ENCODE measurements around the gene CLDN7.

The CLDN7 gene

DNA sequence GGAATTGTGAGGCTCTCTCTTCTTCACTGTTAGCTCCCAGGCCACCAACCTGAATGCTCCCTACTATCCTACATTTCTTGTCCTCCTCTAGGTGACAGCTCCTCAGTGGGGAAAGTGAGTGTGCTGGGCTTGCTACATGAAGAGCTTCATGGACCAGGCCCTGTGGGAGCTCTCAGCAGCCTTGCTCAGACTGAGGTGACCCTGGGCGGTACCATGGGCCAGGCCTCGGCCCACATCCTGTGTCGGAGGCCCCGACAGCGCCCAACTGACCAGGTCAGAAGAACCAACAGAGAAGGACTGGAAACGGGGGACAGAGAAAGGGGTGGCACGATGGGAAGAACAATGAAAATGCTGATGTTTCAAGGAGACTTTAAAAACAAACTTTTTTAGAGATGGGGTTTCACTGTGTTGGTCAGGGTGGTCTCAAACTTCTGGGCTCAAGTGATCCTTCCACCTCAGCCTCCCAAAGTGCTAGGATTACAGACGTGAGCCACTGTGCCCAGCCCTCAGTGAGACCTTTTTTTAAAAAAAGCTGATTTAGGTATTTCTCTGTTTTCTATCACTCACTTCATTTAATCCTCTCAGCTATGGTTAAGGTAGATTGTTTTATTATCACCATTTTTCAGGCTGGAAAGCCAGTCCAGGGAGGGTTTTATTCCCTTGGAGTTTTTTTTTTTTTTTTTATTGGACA lies 5.4 kb downstream of the CLDN7 start:
- Histone ChIP-seq H3K4me2 (ENCODE audit: low read length) (no peak overlapping the region), H3K27ac (ENCODE audit: low read depth, low read length, poor library complexity, severe bottlenecking) (no peak overlapping the region), H3K9me3 (ENCODE audit: low read length) (no peaks in the 10 kb centered on the region), H4K20me1 (ENCODE audit: insufficient read depth, low read length) (no peaks in the 10 kb centered on the region), H3F3A (ENCODE audit: insufficient read depth, low read length) (no peaks in the 10 kb centered on the region), H3K9ac (ENCODE audit: low read length) (no peak overlapping the region), H3K4me3 (ENCODE audit: low read depth, low read length, poor library complexity, severe bottlenecking) (no peak overlapping the region), H3K9me2 (ENCODE audit: low read depth, low read length) (no peaks in the 10 kb centered on the region), H3K36me3 (ENCODE audit: insufficient read depth, low read length) (peaks cover 43% of the 10 kb centered on the region), H3K4me1 (ENCODE audit: insufficient read depth, low read length, severe bottlenecking) (peaks cover 20% of the 10 kb centered on the region), H3K27me3 (ENCODE audit: insufficient read depth, low read length) (peaks cover 2% of the 10 kb centered on the region; the same call in 1 of the 2 replicates), H2AFZ (ENCODE audit: low read length) (no peak overlapping the region), H3K79me2 (ENCODE audit: insufficient read depth, low read length) (no peaks in the 10 kb centered on the region)
- TF ChIP-seq, protein P1, sequence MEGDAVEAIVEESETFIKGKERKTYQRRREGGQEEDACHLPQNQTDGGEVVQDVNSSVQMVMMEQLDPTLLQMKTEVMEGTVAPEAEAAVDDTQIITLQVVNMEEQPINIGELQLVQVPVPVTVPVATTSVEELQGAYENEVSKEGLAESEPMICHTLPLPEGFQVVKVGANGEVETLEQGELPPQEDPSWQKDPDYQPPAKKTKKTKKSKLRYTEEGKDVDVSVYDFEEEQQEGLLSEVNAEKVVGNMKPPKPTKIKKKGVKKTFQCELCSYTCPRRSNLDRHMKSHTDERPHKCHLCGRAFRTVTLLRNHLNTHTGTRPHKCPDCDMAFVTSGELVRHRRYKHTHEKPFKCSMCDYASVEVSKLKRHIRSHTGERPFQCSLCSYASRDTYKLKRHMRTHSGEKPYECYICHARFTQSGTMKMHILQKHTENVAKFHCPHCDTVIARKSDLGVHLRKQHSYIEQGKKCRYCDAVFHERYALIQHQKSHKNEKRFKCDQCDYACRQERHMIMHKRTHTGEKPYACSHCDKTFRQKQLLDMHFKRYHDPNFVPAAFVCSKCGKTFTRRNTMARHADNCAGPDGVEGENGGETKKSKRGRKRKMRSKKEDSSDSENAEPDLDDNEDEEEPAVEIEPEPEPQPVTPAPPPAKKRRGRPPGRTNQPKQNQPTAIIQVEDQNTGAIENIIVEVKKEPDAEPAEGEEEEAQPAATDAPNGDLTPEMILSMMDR (IDR thresholded peaks at IDR 0.05; ENCODE audit: low read length), result no peak
- TF ChIP-seq EZH2 (IDR thresholded peaks at IDR 0.05; ENCODE audit: borderline replicate concordance, low read length), result no peak

DNA sequence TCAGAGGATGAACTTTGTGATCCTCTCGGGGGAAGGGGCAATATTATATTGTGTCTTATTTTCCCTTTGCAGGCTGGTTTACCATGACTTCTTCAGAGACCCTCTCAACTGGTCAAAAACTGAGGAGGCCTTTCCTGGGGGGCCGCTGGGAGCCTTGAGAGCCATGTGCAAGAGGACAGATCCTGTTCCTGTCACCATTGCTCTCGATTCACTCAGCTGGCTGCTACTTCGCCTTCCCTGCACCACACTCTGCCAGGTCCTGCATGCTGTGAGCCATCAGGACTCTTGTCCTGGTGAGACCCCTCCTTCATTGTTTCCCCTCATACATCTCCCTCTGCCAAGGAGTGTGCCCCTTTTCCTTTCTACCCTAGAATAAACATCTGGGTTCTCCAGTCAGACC lies 7.8 kb downstream of the CLDN7 start:
- no peaks in the 10 kb centered on the region for H3K27me3 ChIP-seq (ENCODE audit: insufficient read depth, low read length)
- no peaks in the 10 kb centered on the region for H3F3A ChIP-seq (ENCODE audit: insufficient read depth, low read length)
- no peak overlapping the region for H3K4me2 ChIP-seq (ENCODE audit: low read length)
- H2AFZ ChIP-seq (ENCODE audit: low read length), result no peak overlapping the region
- TF ChIP-seq EZH2 (IDR thresholded peaks at IDR 0.05; ENCODE audit: borderline replicate concordance, low read length), result no peak
- TF ChIP-seq, protein P1 (IDR thresholded peaks at IDR 0.05; ENCODE audit: low read length), result no peak
- no peak overlapping the region for H3K4me3 ChIP-seq (ENCODE audit: low read depth, low read length, poor library complexity, severe bottlenecking)
- H3K79me2 ChIP-seq (ENCODE audit: insufficient read depth, low read length), result peaks cover 19% of the 10 kb centered on the region
- peaks cover 21% of the 10 kb centered on the region for H3K4me1 ChIP-seq (ENCODE audit: insufficient read depth, low read length, severe bottlenecking)
- H3K27ac ChIP-seq (ENCODE audit: low read depth, low read length, poor library complexity, severe bottlenecking), result no peak overlapping the region
- no peaks in the 10 kb centered on the region for H3K9me2 ChIP-seq (ENCODE audit: low read depth, low read length)
- H4K20me1 ChIP-seq (ENCODE audit: insufficient read depth, low read length), result no peaks in the 10 kb centered on the region
- no peak overlapping the region for H3K9ac ChIP-seq (ENCODE audit: low read length)
- H3K36me3 ChIP-seq (ENCODE audit: insufficient read depth, low read length), result peaks cover 41% of the 10 kb centered on the region
- no peaks in the 10 kb centered on the region for H3K9me3 ChIP-seq (ENCODE audit: low read length)

DNA sequence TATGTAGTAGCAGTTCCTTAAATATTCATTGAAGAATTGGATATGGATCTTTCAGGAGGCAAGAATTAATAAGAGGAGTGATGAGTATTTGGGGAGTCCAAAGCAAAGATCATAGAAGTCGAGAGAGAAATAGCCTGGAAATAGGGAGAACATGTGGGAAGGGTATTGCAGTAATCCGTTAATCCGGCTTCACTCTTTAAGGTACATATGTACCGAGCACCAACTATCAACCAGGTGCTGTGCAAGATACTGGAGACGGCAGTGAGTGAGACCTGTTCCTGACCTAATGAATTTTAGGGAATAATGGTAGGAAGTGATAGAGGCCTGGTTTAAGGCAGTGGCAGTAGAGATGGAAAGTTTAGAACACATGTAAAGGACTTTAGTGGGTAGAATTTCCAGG lies 9.2 kb downstream of the CLDN7 start:
- H2AFZ ChIP-seq (ENCODE audit: low read length), result no peak overlapping the region
- no peak overlapping the region for H3K27ac ChIP-seq (ENCODE audit: low read depth, low read length, poor library complexity, severe bottlenecking)
- H3K9me3 ChIP-seq (ENCODE audit: low read length), result no peaks in the 10 kb centered on the region
- peak overlapping the region; percentile 94 for H3K4me2 ChIP-seq (ENCODE audit: low read length)
- H3K27me3 ChIP-seq (ENCODE audit: insufficient read depth, low read length), result no peaks in the 10 kb centered on the region
- TF ChIP-seq, protein P1 (IDR thresholded peaks at IDR 0.05; ENCODE audit: low read length), result no peak
- TF ChIP-seq EZH2 (IDR thresholded peaks at IDR 0.05; ENCODE audit: borderline replicate concordance, low read length), result no peak
- peak overlapping the region; percentile 83 for H3K9ac ChIP-seq (ENCODE audit: low read length)
- H3K36me3 ChIP-seq (ENCODE audit: insufficient read depth, low read length), result peaks cover 32% of the 10 kb centered on the region; the same call in 1 of the 2 replicates
- no peaks in the 10 kb centered on the region for H3K9me2 ChIP-seq (ENCODE audit: low read depth, low read length)
- peak overlapping the region; percentile 77 for H3K4me3 ChIP-seq (ENCODE audit: low read depth, low read length, poor library complexity, severe bottlenecking)
- peaks cover 32% of the 10 kb centered on the region for H3K4me1 ChIP-seq (ENCODE audit: insufficient read depth, low read length, severe bottlenecking)
- H3F3A ChIP-seq (ENCODE audit: insufficient read depth, low read length), result no peaks in the 10 kb centered on the region
- no peaks in the 10 kb centered on the region for H4K20me1 ChIP-seq (ENCODE audit: insufficient read depth, low read length)
- H3K79me2 ChIP-seq (ENCODE audit: insufficient read depth, low read length), result peaks cover 31% of the 10 kb centered on the region
